Aorta (tissue), 5 donors: ENCODE measurements around the gene LENG9. TPM values are rescaled to one million over a fixed set of nuclear protein-coding genes. Genes with fewer than 3 reads are reported as not detected.
A peak's percentile ranks its signal among the peaks of the same experiment; 100 is the strongest.

Source experiments
- ATAC-seq: fragments of 200-7000 bp; cut with Tn5 transposase; one replicate; pipeline ENCODE4 v1.9.1; 2022; ENCODE audit warnings: moderate library complexity; ENCODE audit not compliant: low FRiP score
- DNase-seq, 2 donors: peaks; one replicate each; pipeline ENCODE4 v3.0.0-alpha.2; 2020
- H3K27ac ChIP-seq, 2 donors: one replicate each; pipeline ENCODE4 v1.5.1; 2013; ENCODE audit warnings: low read length in 2 of 2, mild to moderate bottlenecking in 2 of 2, moderate library complexity in 2 of 2, control low read depth in 1 of 2, inconsistent platforms in 1 of 2, low read depth in 1 of 2
- H3K27me3 ChIP-seq, 2 donors: one replicate each; pipeline ENCODE4 v1.6.1; 2013; ENCODE audit warnings: control low read depth in 1 of 2, low read length in 1 of 2, mild to moderate bottlenecking in 1 of 2, moderate library complexity in 1 of 2; ENCODE audit not compliant: insufficient read depth in 2 of 2, control insufficient read depth in 1 of 2
- H3K36me3 ChIP-seq, 2 donors: one replicate each; pipeline ENCODE4 v1.6.1; 2013; ENCODE audit warnings: control low read depth in 1 of 2, low read length in 1 of 2, mild to moderate bottlenecking in 1 of 2; ENCODE audit not compliant: insufficient read depth in 2 of 2, control insufficient read depth in 1 of 2
- H3K4me1 ChIP-seq, 2 donors: one replicate each; pipeline ENCODE4 v1.6.1; 2013; ENCODE audit warnings: low read length in 2 of 2, control low read depth in 1 of 2, mild to moderate bottlenecking in 1 of 2, moderate library complexity in 1 of 2; ENCODE audit not compliant: insufficient read depth in 2 of 2, control insufficient read depth in 1 of 2
- H3K4me3 ChIP-seq, 2 donors: one replicate each; pipeline ENCODE4 v1.5.1; 2013; ENCODE audit warnings: low read length in 2 of 2, control low read depth in 1 of 2, mild to moderate bottlenecking in 1 of 2
- H3K9me3 ChIP-seq: one replicate; pipeline ENCODE4 v1.6.1; 2013; ENCODE audit warnings: mild to moderate bottlenecking, low read length; ENCODE audit not compliant: control insufficient read depth
- WGBS, 2 donors: extraction: QIAGEN DNeasy Blood & Tissue Kit; methylation state at CpG; one replicate each; pipeline ENCODE4 v1.1.7; 2013; 5-methylcytosine and 5-hydroxymethylcytosine counted together
- intact Hi-C, 2 donors: fragments of 100-400 bp; cut with DNase I; formaldehyde crosslinking; loops; one replicate each; pipeline versions ENCODE4 v1.14.2 to v1.15.0; 2022
- polyA plus RNA-seq, 2 donors: library from polyadenylated mRNA; stranded (reverse); fragments of 200-250 nt; gene quantifications; one replicate each; pipeline ENCODE4 v1.2.3, GENCODE V29; 2013
- total RNA-seq, 2 donors: library from RNA; stranded (reverse); fragmentation: NEBNext Ultra II Directional; extraction: Animal tissue kit (Norgen Biotek cat#: 25700); gene quantifications; one replicate each; pipeline ENCODE4 v1.2.1, GENCODE V29; 2021
- donor health status: healthy with polysubstance abuse.
- donor health status: Bipolar disorder and iron deficiency.
- donor health status: DM: no; HTN: no; CAD: no.
- donor health status: DM: no; HTN: no; CAD: no.
- donor health status: DM: yes; HTN: yes; CAD: no.

The LENG9 gene
- total and polyA plus RNA-seq, 4 donors: 2.1 to 7.4 (median 6.0) TPM

DNA sequence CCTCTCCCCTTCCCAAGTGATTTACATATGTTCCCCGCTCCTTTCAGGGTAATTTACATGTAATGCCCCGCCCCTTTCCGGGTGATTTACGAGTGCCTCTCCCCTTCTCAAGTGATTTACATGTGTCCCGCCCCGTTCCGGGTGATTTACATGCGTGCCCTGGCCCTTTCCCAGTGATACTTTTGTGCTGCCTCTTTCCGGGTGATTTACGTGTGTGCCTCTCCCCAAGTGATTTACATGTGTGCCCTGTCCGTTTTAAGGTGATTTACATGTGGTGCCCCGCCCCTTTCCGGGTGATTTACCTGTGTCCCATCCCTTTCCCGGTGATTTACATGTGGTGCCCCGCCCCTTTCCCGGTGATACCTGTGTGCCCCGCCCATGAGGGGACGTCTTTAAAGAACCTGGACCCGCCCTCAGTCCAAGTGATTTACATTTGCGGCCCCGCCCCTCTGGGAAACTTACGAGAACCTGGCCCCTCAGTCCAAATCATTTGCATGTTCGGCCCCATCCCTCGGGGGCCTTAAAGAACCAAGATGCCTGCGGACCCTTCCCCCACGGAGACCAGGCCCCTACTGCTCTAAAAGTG, 559 bp upstream of the LENG9 start:
- intact Hi-C loops: loop anchor here in 1 of 2 donors (10.0 kb wide), 1 partner anchor 1661 kb away; the partner anchor contains the start of gene ZNF787
- H3K36me3 ChIP-seq: peaks cover 0 to 8% of the 10 kb centered on the region in 2 donors
- ATAC-seq (peak; percentile 64), DNase-seq (peak; percentile 90 to 92)
- 0 to 1% methylated on average over 25 to 26 of the region's 26 CpGs for WGBS, 2 donors
- no peaks in the 10 kb centered on the region for H3K27me3 ChIP-seq
- H3K4me3 ChIP-seq: peak overlapping the region; percentile 39 to 47
- peak overlapping the region; percentile 62 to 87 for H3K27ac ChIP-seq
- no peaks in the 10 kb centered on the region for H3K4me1 ChIP-seq
- no peaks in the 10 kb centered on the region for H3K9me3 ChIP-seq

DNA sequence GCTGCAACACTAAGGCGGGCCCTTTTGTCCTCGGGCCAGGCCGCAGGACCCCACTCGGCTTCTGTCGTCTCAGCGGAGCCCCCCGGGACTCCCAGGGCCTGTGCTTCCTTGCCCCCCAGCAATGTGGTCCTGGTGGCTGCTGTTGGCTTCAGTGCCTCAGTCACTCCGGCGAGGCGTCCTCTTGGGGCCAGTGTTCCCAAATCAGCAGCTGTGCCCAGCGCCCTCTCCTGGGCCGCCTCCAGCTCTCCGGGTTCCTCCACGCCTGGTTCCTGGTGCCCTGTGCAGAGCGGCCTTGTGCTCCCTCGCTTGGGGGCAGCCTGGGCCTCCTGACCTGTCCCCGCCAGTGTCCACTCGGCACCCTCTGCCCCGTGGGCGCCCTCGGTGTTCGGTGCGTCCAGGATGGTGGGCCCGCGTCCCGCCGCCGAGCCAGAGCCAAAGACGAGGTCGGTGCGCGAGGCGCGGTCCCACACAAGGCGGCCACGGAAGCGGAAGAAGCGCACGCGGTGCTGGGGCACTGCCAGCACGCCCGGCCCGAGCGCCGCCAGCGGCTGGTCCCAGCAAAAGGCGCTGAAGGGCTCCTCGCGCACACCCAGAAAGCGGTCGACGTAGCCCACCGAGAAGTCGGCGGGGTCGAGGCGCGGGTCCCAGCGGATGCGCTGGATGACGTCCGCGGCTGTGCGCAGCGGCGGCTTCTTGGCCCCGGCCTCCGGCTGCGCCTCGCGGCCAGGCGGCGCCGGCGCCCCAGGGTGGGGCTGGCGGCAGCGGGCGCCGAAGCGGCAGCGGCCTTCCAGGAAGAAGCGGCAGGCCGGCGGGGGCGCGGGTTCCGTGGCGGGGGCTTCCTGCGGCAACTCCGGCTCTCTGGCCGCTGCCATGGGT, 685 bp downstream of the LENG9 start:
- Histone ChIP-seq H3K9me3 (no peaks in the 10 kb centered on the region), H3K27ac (peak overlapping the region; percentile 12 to 98), H3K4me1 (no peaks in the 10 kb centered on the region), H3K36me3 (peaks cover 0 to 17% of the 10 kb centered on the region in 2 donors), H3K4me3 (peak overlapping the region; percentile 6 to 44), H3K27me3 (no peaks in the 10 kb centered on the region)
- ATAC-seq: peak; percentile 70
- intact Hi-C loops: loop anchor here in 1 of 2 donors (1.0 to 10.0 kb wide), 2 partner anchors 14 to 1662 kb away; partner anchors contain the start of genes LENG8 and ZNF787
- peak; percentile 84 to 92 for DNase-seq
- WGBS, 2 donors: 3 to 4% methylated on average over 72 to 91 of the region's 91 CpGs

- Histone ChIP-seq H3K27me3 (no peaks in the 10 kb centered on the region), H3K4me1 (no peaks in the 10 kb centered on the region), H3K4me3 (no peak overlapping the region), H3K36me3 (peaks cover 0 to 20% of the 10 kb centered on the region in 2 donors), H3K9me3 (no peaks in the 10 kb centered on the region), H3K27ac (peak overlapping the region in 1 of 2 donors; percentile 98)
- intact Hi-C loops: loop anchor here in 1 of 2 donors (10.0 kb wide), 1 partner anchor 1663 kb away; the partner anchor contains the start of gene ZNF787
- DNase-seq (peak in 1 of 2 donors; percentile 53), ATAC-seq (no peak)
- WGBS, 2 donors: 65 to 66% methylated on average over 13 to 15 of the region's 15 CpGs
These were observed 1.4 kb downstream of the LENG9 start for GRCh38 chr19:54462047-54462654.

- WGBS, 2 donors: 48 to 52% methylated on average over 3 of the region's 3 CpGs
- peaks cover 0 to 24% of the 10 kb centered on the region in 2 donors for H3K36me3 ChIP-seq
- no peak for ATAC-seq
- no peaks in the 10 kb centered on the region for H3K27me3 ChIP-seq
- intact Hi-C loops: loop anchor here in 1 of 2 donors (10.0 kb wide), 1 partner anchor 1663 kb away; the partner anchor contains the start of gene ZNF787
- no peak for DNase-seq
- no peak overlapping the region for H3K4me3 ChIP-seq
- no peak overlapping the region for H3K27ac ChIP-seq
- H3K4me1 ChIP-seq: no peaks in the 10 kb centered on the region
- no peaks in the 10 kb centered on the region for H3K9me3 ChIP-seq
These were observed 2.0 kb downstream of the LENG9 start for GRCh38 chr19:54461613-54462012.

GRCh38 chr19:54461210-54461609, 2.4 kb downstream of the LENG9 start:
- Histone ChIP-seq H3K36me3 (peaks cover 0 to 28% of the 10 kb centered on the region in 2 donors), H3K27me3 (no peaks in the 10 kb centered on the region), H3K4me3 (no peak overlapping the region), H3K27ac (no peak overlapping the region), H3K4me1 (no peaks in the 10 kb centered on the region), H3K9me3 (no peaks in the 10 kb centered on the region)
- intact Hi-C loops: loop anchor here in 1 of 2 donors (10.0 kb wide), 1 partner anchor 1664 kb away; the partner anchor contains the start of gene ZNF787
- 77 to 79% methylated on average over 20 to 27 of the region's 27 CpGs for WGBS, 2 donors
- no peak for ATAC-seq
- DNase-seq: peak in 1 of 2 donors; percentile 79

- H3K4me1 ChIP-seq: no peaks in the 10 kb centered on the region
- no peak overlapping the region for H3K27ac ChIP-seq
- WGBS, 2 donors: 78 to 80% methylated on average over 27 to 39 of the region's 39 CpGs
- peaks cover 0 to 31% of the 10 kb centered on the region in 2 donors for H3K36me3 ChIP-seq
- H3K9me3 ChIP-seq: no peaks in the 10 kb centered on the region
- DNase-seq: peak in 1 of 2 donors; percentile 66
- H3K4me3 ChIP-seq: no peak overlapping the region
- no peak for ATAC-seq
- H3K27me3 ChIP-seq: no peaks in the 10 kb centered on the region
- intact Hi-C loops: loop anchor here in 1 of 2 donors (10.0 kb wide), 1 partner anchor 1664 kb away; the partner anchor contains the start of gene ZNF787
These were observed 3.2 kb downstream of the LENG9 start for GRCh38 chr19:54460230-54461005.

DNA sequence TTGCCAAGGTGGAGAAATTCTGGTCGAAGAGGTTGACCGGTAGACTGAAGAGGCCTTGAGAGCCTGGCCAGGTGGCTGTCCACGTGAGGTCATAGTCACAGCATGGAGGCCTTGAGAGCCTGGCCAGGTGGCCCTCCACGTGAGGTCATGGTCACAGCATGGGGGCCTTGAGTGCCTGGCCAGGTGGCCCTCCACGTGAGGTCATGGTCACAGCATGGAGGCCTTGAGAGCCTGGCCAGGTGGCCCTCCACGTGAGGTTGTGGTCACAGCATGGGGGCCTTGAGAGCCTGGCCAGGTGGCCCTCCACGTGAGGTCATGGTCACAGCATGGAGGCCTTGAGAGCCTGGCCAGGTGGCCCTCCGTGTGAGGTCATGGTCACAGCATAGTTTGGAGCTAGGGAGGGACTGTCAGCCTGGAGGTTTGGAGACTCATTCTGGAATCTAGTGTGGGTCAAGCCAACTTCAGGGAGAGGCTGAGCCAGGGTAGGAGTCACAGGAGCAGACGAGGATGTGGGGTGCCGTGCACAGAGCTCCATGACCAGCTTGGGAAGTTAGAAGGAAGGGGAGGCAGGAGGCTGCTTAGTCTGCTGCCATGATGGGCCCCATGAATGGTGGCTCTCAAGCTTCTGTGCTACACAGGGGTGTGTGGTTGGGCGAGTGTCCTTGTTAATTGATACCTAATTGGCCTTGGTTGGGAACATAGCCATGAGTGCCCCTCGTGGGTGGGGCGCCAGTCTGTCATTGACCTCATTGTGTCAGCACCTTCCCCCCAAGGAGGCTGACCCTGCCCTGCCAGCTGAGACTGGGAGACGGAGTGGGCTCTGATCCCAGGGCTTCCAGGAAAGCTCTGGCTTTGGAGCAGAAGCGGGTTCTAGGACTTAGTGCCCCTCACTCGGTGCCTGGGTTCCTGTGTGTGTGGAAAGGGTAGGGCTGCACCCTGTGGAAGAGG, 4.0 kb downstream of the LENG9 start:
- Histone ChIP-seq H3K27me3 (no peaks in the 10 kb centered on the region), H3K36me3 (peaks cover 3 to 35% of the 10 kb centered on the region in 2 donors), H3K4me3 (no peak overlapping the region), H3K9me3 (no peaks in the 10 kb centered on the region), H3K27ac (no peak overlapping the region), H3K4me1 (no peaks in the 10 kb centered on the region)
- DNase-seq (peak; percentile 25 to 64), ATAC-seq (no peak)
- WGBS, 2 donors: 65 to 66% methylated on average over 16 of the region's 16 CpGs
- intact Hi-C loops: loop anchor here (10.0 kb wide), 2 partner anchors 305 to 1665 kb away; partner anchors contain the start of genes LENG1 (in 1 of the 2) and ZNF787 (in 1 of the 2)
